Breast epithelium (tissue), 3 donors: Measurements from ENCODE around the gene PDCD1LG2.

Experiments used
- CTCF ChIP-seq, 3 donors: fragments of 450-650 bp; IDR thresholded peaks; one replicate each; pipeline ENCODE4 v1.5.1; 2016 to 2017; ENCODE audit warnings: antibody characterized with exemption in 3 of 3, mild to moderate bottlenecking in 3 of 3, moderate library complexity in 3 of 3
- POLR2A ChIP-seq: fragments of 450-650 bp; IDR thresholded peaks from one replicate; pipeline ENCODE4 v1.6.1; 2016; ENCODE audit warnings: antibody characterized with exemption, mild to moderate bottlenecking, moderate library complexity

GRCh38 chr9:5511935-5512580 lies 1.7 kb downstream of the PDCD1LG2 start:
- TF ChIP-seq POLR2A (no peak), CTCF (IDR thresholded peaks at IDR 0.05) (no peak)
